Thyroid gland (tissue), 4 donors: Measurements from ENCODE around the gene NME7. TPM values are rescaled to one million over a fixed set of nuclear protein-coding genes. Genes with fewer than 3 reads are reported as not detected.

Source experiments
- DNase-seq, 2 donors: peaks; one replicate each; pipeline ENCODE4 v3.0.0-alpha.2; 2019
- H3K27ac ChIP-seq, 3 donors: fragments of 200-600 bp; sonication (generic); 1 replicate in 2 of 3; 2 replicates in 1 of 3; pipeline ENCODE4 v1.5.1; 2016 to 2019; ENCODE audit warnings: mild to moderate bottlenecking in 1 of 3, moderate library complexity in 1 of 3
- H3K27me3 ChIP-seq: fragments of 200-600 bp; sonication (generic); one replicate; pipeline ENCODE4 v1.5.1; 2019
- H3K36me3 ChIP-seq, 2 donors: fragments of 200-600 bp; sonication (generic); one replicate each; pipeline ENCODE4 v1.5.1; 2016 to 2019
- H3K4me1 ChIP-seq, 2 donors: fragments of 200-600 bp; sonication (generic); one replicate each; pipeline ENCODE4 v1.5.1; 2017 to 2019
- H3K4me3 ChIP-seq, 3 donors: fragments of 200-600 bp; sonication (generic); replicated peaks in 1 of 3; 1 replicate in 2 of 3; 2 replicates in 1 of 3; pipeline ENCODE4 v1.5.1; 2016; ENCODE audit warnings: mild to moderate bottlenecking in 1 of 3
- H3K9me3 ChIP-seq: fragments of 200-600 bp; sonication (generic); one replicate; pipeline ENCODE4 v1.5.1; 2017
- CTCF ChIP-seq, 6 experiments: fragments of 200-600 bp in 3 of 6; fragments of 450-650 bp in 3 of 6; sonication (generic) in 3 of 6; IDR thresholded peaks; one replicate each; pipeline ENCODE4 v1.5.1; 2016 to 2019; ENCODE audit warnings: antibody characterized with exemption in 6 of 6, mild to moderate bottlenecking in 2 of 6, inconsistent platforms in 1 of 6, moderate library complexity in 1 of 6
- POLR2A ChIP-seq, 2 donors: fragments of 450-650 bp; IDR thresholded peaks; one replicate each; pipeline ENCODE4 v1.6.1; 2017; ENCODE audit warnings: antibody characterized with exemption in 2 of 2, mild to moderate bottlenecking in 2 of 2, moderate library complexity in 1 of 2
- WGBS, 2 donors: methylation state at CpG; one replicate each; pipeline ENCODE4 v1.1.5; 2017; 5-methylcytosine and 5-hydroxymethylcytosine counted together
- intact Hi-C: fragments of 100-400 bp; cut with DNase I; formaldehyde crosslinking; loops from one replicate; pipeline ENCODE4 v1.15.1; 2023
- total RNA-seq, 4 donors: library from RNA; depleted of rRNA; stranded (reverse); fragments of >200 nt; gene quantifications; one replicate each; pipeline ENCODE4 v1.2.3, GENCODE V29; 2016

The NME7 gene
- total RNA-seq, 4 donors from 2014 or later: 26.3 to 44.9 (median 36.4) TPM

- Histone ChIP-seq H3K4me1 (no peaks in the 10 kb centered on the region), H3K4me3 (no peak overlapping the region), H3K27me3 (no peaks in the 10 kb centered on the region), H3K27ac (no peak overlapping the region), H3K36me3 (no peaks in the 10 kb centered on the region), H3K9me3 (no peaks in the 10 kb centered on the region)
- intact Hi-C loops: no loop called here
- no peak for DNase-seq
- TF ChIP-seq POLR2A (IDR thresholded peaks at IDR 0.05): no peak
- TF ChIP-seq CTCF (IDR thresholded peaks at IDR 0.05): no peak
- 86 to 100% methylated on average over 1 of the region's 1 CpG for WGBS, 2 donors
Measured at GRCh38 chr1:169325117-169325516, 42.5 kb downstream of the NME7 start.

GRCh38 chr1:169322138-169322537, 45.5 kb downstream of the NME7 start:
- intact Hi-C loops: no loop called here
- WGBS, 2 donors: 94 to 97% methylated on average over 3 of the region's 3 CpGs

DNA sequence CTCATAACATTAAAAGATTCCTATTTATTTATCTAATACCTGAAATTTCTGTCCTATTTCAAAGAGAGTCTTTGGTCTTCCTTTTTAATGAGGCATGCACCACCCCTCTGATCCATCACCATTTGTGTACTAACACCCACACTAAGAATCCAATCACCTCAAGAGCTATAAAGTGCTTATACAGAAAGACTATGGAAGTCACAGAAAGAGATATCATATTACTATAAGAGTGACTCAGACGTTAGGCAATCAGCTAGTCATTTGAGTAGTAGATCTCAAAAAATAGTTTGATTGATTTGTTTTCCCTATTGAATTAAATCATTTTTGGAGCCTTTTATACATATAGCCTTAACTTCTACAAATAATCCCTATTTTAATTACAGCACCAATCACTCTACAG, 46.1 kb downstream of the NME7 start:
- Histone ChIP-seq H3K27me3 (no peaks in the 10 kb centered on the region), H3K9me3 (no peaks in the 10 kb centered on the region), H3K36me3 (no peaks in the 10 kb centered on the region), H3K4me1 (no peaks in the 10 kb centered on the region), H3K4me3 (no peak overlapping the region), H3K27ac (no peak overlapping the region)
- 91 to 96% methylated on average over 1 of the region's 1 CpG for WGBS, 2 donors
- no peak for DNase-seq
- intact Hi-C loops: no loop called here
- TF ChIP-seq POLR2A (IDR thresholded peaks at IDR 0.05) (no peak), CTCF (IDR thresholded peaks at IDR 0.05) (no peak)

More at GRCh38 chr1:169322138-169322537, 45.5 kb downstream of the NME7 start:
- TF ChIP-seq POLR2A (IDR thresholded peaks at IDR 0.05): no peak
- TF ChIP-seq CTCF (IDR thresholded peaks at IDR 0.05): no peak
- H3K9me3 ChIP-seq: no peaks in the 10 kb centered on the region
- H3K36me3 ChIP-seq: no peaks in the 10 kb centered on the region
- H3K27ac ChIP-seq: no peak overlapping the region
- no peaks in the 10 kb centered on the region for H3K27me3 ChIP-seq
- no peak for DNase-seq
- no peak overlapping the region for H3K4me3 ChIP-seq
- H3K4me1 ChIP-seq: no peaks in the 10 kb centered on the region

GRCh38 chr1:169318536-169319244, 48.9 kb downstream of the NME7 start:
- H3K27me3 ChIP-seq: no peaks in the 10 kb centered on the region
- intact Hi-C loops: no loop called here
- no peaks in the 10 kb centered on the region for H3K4me1 ChIP-seq
- H3K27ac ChIP-seq: no peak overlapping the region
- no peaks in the 10 kb centered on the region for H3K36me3 ChIP-seq
- TF ChIP-seq CTCF (IDR thresholded peaks at IDR 0.05): no peak
- no peak for TF ChIP-seq POLR2A (IDR thresholded peaks at IDR 0.05)
- no peak overlapping the region for H3K4me3 ChIP-seq
- no peak for DNase-seq
- 96% methylated on average over 3 of the region's 3 CpGs for WGBS, 2 donors
- no peaks in the 10 kb centered on the region for H3K9me3 ChIP-seq

DNA sequence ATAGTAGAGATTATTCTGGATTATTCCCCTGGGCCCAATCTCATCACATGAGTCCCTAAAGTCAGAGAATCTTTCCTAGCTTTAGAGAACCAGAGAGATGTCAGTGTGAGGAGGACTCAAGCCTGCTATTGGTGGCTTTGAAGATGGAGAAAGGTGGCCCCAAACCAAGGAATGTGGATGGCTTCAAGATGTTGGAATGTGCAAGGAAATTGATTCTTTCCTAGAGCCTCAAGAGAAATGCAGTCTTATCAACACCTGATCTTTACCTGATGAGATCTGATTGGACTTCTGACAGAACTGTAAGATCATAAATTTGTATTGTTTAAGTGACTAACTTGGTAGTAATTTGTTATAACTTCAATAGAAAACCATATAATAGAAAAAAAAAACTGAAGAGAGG, 51.0 kb downstream of the NME7 start:
- no peak overlapping the region for H3K27ac ChIP-seq
- no peaks in the 10 kb centered on the region for H3K27me3 ChIP-seq
- intact Hi-C loops: no loop called here
- TF ChIP-seq CTCF (IDR thresholded peaks at IDR 0.05) (no peak), POLR2A (IDR thresholded peaks at IDR 0.05) (no peak)
- H3K9me3 ChIP-seq: no peaks in the 10 kb centered on the region
- no peaks in the 10 kb centered on the region for H3K36me3 ChIP-seq
- H3K4me1 ChIP-seq: peaks cover 0 to 8% of the 10 kb centered on the region in 2 donors
- no peak for DNase-seq
- H3K4me3 ChIP-seq: no peak overlapping the region
